ENCODE measurements around the gene CASP9. TPM values are rescaled to one million over a fixed set of nuclear protein-coding genes. Genes with fewer than 3 reads are reported as not detected.
"Not testable (repeated sequence)": the region's sequence is repeated elsewhere in the genome, so short reads cannot be mapped to it uniquely, and the experiment has no call there.

Gene CASP9
- total RNA-seq, 4 donors from 2014 or later, result 7.4 to 34.0 (median 26.2) TPM

DNA sequence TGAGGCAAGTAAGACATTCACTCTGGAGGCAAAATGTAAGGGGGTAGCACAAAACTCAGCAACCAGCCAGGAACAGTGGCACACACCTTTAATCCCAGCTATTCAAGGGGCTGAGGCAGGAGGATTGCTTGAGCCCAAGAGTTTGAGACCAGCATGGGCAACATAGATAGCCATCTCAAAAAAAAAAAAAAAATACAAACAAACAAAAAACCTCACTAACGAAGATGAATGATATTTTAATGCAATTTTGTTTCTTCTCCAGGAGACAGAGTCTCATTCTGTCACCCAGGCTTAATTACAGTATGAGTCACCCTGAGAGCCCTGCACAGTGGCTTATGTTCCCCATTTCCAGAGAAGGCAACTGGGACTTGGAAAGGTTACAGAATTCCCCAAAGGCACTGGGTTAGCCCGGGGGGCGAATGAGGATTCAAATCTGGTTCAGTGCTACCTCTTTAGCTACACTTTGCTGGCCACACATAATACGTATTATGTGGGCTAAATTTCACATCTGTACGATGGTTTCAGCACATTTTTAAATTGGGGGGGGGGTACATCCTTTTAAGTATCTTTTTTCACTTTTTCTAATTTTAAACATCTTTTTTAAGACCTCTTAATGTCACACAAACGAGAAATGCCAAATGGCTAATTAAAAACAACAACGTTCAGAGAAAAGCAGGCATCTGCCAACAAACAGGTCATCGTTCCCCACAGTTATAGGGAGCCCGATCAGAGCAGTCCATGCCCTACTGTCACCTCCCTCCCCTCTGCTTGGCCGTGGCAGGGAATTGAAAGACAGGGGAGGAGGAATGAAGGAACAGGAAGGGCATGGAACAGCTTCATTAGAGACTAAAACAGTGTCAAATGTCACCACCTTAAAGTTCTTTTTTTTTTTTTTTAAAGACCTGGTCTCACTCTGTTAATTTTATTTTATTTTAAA lies 64.0 kb downstream of the CASP9 start:
- DNase-seq, result no peak
- Histone ChIP-seq H3K9me3 (no peaks in the 10 kb centered on the region), H3K4me3 (no peak overlapping the region), H3K27ac (no peak overlapping the region), H3K36me3 (no peaks in the 10 kb centered on the region), H3K4me1 (no peaks in the 10 kb centered on the region), H3K27me3 (no peaks in the 10 kb centered on the region)
- TF ChIP-seq, protein P1, sequence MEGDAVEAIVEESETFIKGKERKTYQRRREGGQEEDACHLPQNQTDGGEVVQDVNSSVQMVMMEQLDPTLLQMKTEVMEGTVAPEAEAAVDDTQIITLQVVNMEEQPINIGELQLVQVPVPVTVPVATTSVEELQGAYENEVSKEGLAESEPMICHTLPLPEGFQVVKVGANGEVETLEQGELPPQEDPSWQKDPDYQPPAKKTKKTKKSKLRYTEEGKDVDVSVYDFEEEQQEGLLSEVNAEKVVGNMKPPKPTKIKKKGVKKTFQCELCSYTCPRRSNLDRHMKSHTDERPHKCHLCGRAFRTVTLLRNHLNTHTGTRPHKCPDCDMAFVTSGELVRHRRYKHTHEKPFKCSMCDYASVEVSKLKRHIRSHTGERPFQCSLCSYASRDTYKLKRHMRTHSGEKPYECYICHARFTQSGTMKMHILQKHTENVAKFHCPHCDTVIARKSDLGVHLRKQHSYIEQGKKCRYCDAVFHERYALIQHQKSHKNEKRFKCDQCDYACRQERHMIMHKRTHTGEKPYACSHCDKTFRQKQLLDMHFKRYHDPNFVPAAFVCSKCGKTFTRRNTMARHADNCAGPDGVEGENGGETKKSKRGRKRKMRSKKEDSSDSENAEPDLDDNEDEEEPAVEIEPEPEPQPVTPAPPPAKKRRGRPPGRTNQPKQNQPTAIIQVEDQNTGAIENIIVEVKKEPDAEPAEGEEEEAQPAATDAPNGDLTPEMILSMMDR (IDR thresholded peaks at IDR 0.05), result no peak
- TF ChIP-seq POLR2A (IDR thresholded peaks at IDR 0.05), result no peak

DNA sequence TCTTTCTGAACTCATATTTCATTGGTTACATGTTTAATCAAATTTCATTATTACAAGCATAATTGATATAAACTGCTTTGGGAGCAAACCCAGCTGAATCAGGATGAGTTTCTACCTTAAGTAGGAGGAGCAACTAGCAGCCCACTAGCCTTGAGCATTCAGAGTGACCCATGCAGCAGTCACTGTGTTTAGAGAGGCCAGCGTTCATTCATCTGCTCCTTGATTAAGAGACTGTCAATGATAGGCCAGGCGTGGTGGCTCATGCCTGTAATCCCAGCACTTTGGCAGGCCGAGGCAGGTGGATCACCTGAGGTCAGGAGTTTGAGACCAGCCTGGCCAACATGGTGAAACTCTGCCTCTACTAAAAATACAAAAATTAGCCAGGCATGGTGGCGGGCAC lies 65.6 kb downstream of the CASP9 start:
- not testable (repeated sequence) for H3K27me3 ChIP-seq, H3K4me1 ChIP-seq, H3K36me3 ChIP-seq, H3K9me3 ChIP-seq, DNase-seq, H3K4me3 ChIP-seq, H3K27ac ChIP-seq

DNA sequence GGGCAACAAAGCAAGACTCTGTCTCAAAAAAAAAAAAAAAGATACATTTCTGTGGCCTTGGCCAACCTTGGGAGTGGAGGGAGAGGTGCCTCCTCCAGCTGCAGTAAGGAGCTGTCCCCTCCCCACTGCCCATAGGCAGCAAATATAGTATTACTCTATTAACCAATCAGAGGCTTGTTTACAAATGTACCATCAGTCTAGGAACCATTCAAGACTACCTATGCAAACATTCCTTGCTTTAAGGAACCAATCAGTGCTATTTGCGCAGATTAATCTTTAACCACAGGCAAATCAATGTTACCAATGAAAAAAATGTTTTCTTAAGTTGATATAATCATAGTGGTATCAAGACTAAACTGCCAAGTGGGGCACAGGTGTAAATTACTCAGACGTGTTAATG lies 66.4 kb downstream of the CASP9 start:
- Histone ChIP-seq H3K27ac (no peak overlapping the region), H3K36me3 (no peaks in the 10 kb centered on the region), H3K4me3 (no peak overlapping the region), H3K4me1 (no peaks in the 10 kb centered on the region), H3K9me3 (no peaks in the 10 kb centered on the region), H3K27me3 (no peaks in the 10 kb centered on the region)
- DNase-seq, result no peak
- no peak for TF ChIP-seq POLR2A (IDR thresholded peaks at IDR 0.05)
- TF ChIP-seq, protein P1 (IDR thresholded peaks at IDR 0.05), result no peak

DNA sequence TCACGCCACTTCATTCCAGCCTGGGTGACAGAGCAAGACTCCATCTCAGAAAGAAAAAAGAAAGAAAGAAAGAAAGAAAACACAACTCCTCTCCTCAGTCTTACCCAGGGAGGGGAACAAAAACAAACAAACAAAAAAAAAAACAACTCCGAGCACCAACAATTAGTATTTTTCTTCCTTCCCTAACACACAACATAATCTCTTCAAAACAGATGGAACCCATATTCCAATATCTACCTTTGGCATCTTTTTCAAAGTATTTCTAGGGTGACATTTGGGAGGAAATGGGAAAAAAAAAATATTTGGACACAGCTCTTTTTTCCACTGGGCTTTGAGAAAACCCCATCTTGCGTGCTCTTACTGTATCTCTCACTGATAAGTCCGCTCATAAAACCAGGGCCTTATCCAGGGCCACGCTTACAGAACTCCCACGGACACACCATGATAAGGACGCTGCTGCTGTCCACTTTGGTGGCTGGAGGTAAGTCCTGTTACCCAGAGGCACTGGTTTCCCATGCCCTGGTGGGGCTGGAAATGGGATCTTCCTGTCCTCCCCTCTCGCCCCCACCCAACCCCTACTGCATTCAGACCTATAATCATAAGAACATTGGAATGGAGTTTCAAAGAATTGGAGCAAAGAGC lies 67.6 kb downstream of the CASP9 start, which contains the start of gene CELA2A:
Gene CELA2A, plus strand, starts transcription at position 420 of the 642 bp plus-strand sequence. Its CDS starts 22 bp downstream, at position 442.
- H3K4me3 ChIP-seq, result no peak within 1 kb of the TSS
- H3K27ac ChIP-seq, result no peak within 1 kb of the TSS
- no peaks in the 10 kb centered on the region for H3K4me1 ChIP-seq
- H3K36me3 ChIP-seq, result no peaks in the 10 kb centered on the region
- no peaks in the 10 kb centered on the region for H3K27me3 ChIP-seq
- no peaks in the 10 kb centered on the region for H3K9me3 ChIP-seq
- TF ChIP-seq POLR2A (IDR thresholded peaks at IDR 0.05), result no peak
- DNase-seq, result no peak

DNA sequence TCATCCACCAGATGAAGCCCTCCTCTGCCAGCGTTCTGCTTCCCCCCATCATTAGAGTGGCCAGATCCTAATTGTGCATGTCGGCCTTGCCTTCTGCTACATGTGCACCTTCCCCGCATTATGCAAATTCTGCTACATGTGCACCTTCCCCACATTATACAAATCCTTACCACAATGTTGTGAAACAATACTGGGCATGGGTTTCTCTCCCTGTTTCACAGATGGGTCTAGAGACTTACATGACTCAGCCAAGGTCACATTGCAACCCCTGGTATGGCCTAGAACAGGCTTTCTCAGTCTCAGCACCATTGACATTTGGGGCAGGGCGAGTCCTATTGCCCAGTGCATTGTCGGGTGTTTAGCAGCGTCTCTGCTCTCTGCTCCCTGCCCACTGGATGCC lies 68.5 kb downstream of the CASP9 start:
- Histone ChIP-seq H3K4me3 (no peak overlapping the region), H3K36me3 (no peaks in the 10 kb centered on the region), H3K27me3 (no peaks in the 10 kb centered on the region), H3K9me3 (no peaks in the 10 kb centered on the region), H3K4me1 (no peaks in the 10 kb centered on the region), H3K27ac (no peak overlapping the region)
- TF ChIP-seq, protein P1 (IDR thresholded peaks at IDR 0.05), result no peak
- DNase-seq, result no peak

DNA sequence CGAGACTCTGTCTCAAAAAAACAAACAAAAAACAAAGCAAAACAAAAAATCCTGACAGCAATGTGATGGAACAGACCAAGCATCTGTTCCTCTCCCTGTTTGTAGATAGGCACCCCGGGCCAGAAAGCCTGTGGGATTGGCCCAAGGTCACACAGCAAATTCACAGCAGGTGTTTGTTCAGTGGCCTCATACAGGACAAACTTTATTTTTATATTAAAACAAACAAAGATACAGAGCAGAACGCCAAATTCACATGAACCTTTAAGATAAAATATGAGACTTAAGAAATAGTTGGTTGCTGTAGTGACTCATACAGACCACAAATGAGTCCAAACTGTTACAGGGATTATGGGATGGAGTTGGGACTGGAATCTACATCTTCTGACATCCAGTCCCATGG lies 69.8 kb downstream of the CASP9 start:
- no peak overlapping the region for H3K4me3 ChIP-seq
- H3K27me3 ChIP-seq, result no peaks in the 10 kb centered on the region
- no peaks in the 10 kb centered on the region for H3K4me1 ChIP-seq
- TF ChIP-seq, protein P1 (IDR thresholded peaks at IDR 0.05), result no peak
- no peak for TF ChIP-seq POLR2A (IDR thresholded peaks at IDR 0.05)
- no peaks in the 10 kb centered on the region for H3K36me3 ChIP-seq
- DNase-seq, result no peak
- H3K9me3 ChIP-seq, result no peaks in the 10 kb centered on the region
- H3K27ac ChIP-seq, result no peak overlapping the region
